T-helper 2 cell (primary cell): ENCODE measurements around the gene LYG1.

Source experiments
- DNase-seq, 5 experiments: peaks; one replicate each; pipeline versions ENCODE4 v3.0.0 to v3.0.0-alpha.2; 2012 to 2022

The LYG1 gene

GRCh38 chr2:99261242-99261641 is 39.8 kb downstream of the LYG1 start:
- no peak for DNase-seq

- DNase-seq, result no peak
These were observed 40.8 kb downstream of the LYG1 start for GRCh38 chr2:99260184-99260583.

- no peak for DNase-seq
These were observed 41.5 kb downstream of the LYG1 start for GRCh38 chr2:99259465-99259864.

- no peak for DNase-seq
These were observed 44.3 kb downstream of the LYG1 start for GRCh38 chr2:99256677-99257076.

- DNase-seq, result no peak
These were observed 45.3 kb downstream of the LYG1 start, which contains the start of gene LYG2 for GRCh38 chr2:99255491-99256318. TSS of gene LYG2 (minus strand) at chr2:99255666. CDS start at chr2:99254260, 1,406 bp downstream.

- DNase-seq, result no peak
These were observed 51.0 kb downstream of the LYG1 start for GRCh38 chr2:99249951-99250350.

- DNase-seq, result no peak
These were observed 58.8 kb downstream of the LYG1 start for GRCh38 chr2:99242151-99242550.

GRCh38 chr2:99240431-99240830 is 60.6 kb downstream of the LYG1 start:
- no peak for DNase-seq

- DNase-seq, result no peak
These were observed 62.4 kb downstream of the LYG1 start for GRCh38 chr2:99238599-99238998.
